Suprapubic skin (tissue), 4 donors: ENCODE results near the gene BANP. TPM values are rescaled to one million over a fixed set of nuclear protein-coding genes. Genes with fewer than 3 reads are reported as not detected.
"Not testable (repeated sequence)": the region's sequence is repeated elsewhere in the genome, so short reads cannot be mapped to it uniquely, and the experiment has no call there.

Experiments
- DNase-seq, 2 donors: peaks; one replicate each; pipeline ENCODE4 v3.0.0-alpha.2; 2019; ENCODE audit warnings: low spot score in 2 of 2
- H3K27ac ChIP-seq: fragments of 200-600 bp; sonication (generic); one replicate; pipeline ENCODE4 v1.5.1; 2019
- H3K27me3 ChIP-seq: fragments of 200-600 bp; sonication (generic); one replicate; pipeline ENCODE4 v1.5.1; 2019
- H3K36me3 ChIP-seq: fragments of 200-600 bp; sonication (generic); one replicate; pipeline ENCODE4 v1.5.1; 2019
- H3K4me1 ChIP-seq: fragments of 200-600 bp; sonication (generic); one replicate; pipeline ENCODE4 v1.5.1; 2019
- H3K4me3 ChIP-seq: fragments of 200-600 bp; sonication (generic); one replicate; pipeline ENCODE4 v1.5.1; 2019; ENCODE audit warnings: mild to moderate bottlenecking
- H3K9me3 ChIP-seq: fragments of 200-600 bp; sonication (generic); one replicate; pipeline ENCODE4 v1.5.1; 2019
- CTCF ChIP-seq, 2 donors: fragments of 200-600 bp in 1 of 2; fragments of 450-650 bp in 1 of 2; sonication (generic) in 1 of 2; IDR thresholded peaks; one replicate each; pipeline ENCODE4 v1.5.1; 2016 to 2019; ENCODE audit warnings: antibody characterized with exemption in 2 of 2, mild to moderate bottlenecking in 1 of 2, moderate library complexity in 1 of 2
- EP300 ChIP-seq: sonication (generic); formaldehyde crosslinking; IDR thresholded peaks from one replicate; pipeline ENCODE4 v1.6.1; 2017; ENCODE audit warnings: antibody characterized with exemption
- POLR2A ChIP-seq, 2 donors: fragments of 450-650 bp; IDR thresholded peaks; one replicate each; pipeline ENCODE4 v1.6.1; 2017; ENCODE audit warnings: antibody characterized with exemption in 2 of 2, mild to moderate bottlenecking in 2 of 2, moderate library complexity in 2 of 2
- POLR2AphosphoS5 ChIP-seq, 3 donors: sonication (generic); formaldehyde crosslinking; IDR thresholded peaks; one replicate each; pipeline ENCODE4 v1.6.1; 2017; ENCODE audit warnings: antibody characterized with exemption in 3 of 3
- WGBS: methylation state at CpG from one replicate; pipeline ENCODE4 v1.1.5; 2018; 5-methylcytosine and 5-hydroxymethylcytosine counted together
- total RNA-seq, 4 donors: library from RNA; depleted of rRNA; stranded (reverse); fragments of >200 nt; gene quantifications; one replicate each; pipeline ENCODE4 v1.1.0, GENCODE V29; 2016

Gene BANP
- total RNA-seq, 4 donors from 2014 or later, result 24.9 to 40.1 (median 26.5) TPM

DNA sequence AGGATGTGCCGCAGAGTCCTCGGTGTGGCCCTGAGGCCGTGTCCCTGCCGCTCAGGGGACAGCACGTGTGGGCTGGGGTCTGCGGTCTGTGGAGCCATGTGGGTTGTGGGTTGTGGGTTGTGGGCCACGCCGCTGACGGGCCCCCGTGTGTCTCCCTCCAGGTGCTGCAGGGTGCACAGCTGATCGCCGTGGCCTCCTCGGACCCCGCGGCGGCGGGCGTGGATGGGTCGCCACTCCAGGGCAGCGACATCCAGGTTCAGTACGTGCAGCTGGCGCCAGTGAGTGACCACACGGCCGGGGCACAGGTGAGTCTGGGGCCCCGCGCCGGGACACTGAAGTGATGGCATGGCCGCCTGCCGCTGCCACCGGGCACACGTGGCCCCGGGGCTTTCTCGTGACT lies 120.7 kb downstream of the BANP start:
- H3K4me1 ChIP-seq, result no peaks in the 10 kb centered on the region
- H3K4me3 ChIP-seq, result no peak overlapping the region
- H3K27me3 ChIP-seq, result no peaks in the 10 kb centered on the region
- H3K27ac ChIP-seq, result no peak overlapping the region
- WGBS, result 100% methylated on average over 6 of the region's 33 CpGs
- H3K9me3 ChIP-seq, result no peaks in the 10 kb centered on the region
- TF ChIP-seq POLR2AphosphoS5 (IDR thresholded peaks at IDR 0.05), result no peak
- no peak for TF ChIP-seq CTCF (IDR thresholded peaks at IDR 0.05)
- TF ChIP-seq POLR2A (IDR thresholded peaks at IDR 0.05), result no peak
- TF ChIP-seq EP300, result no peak
- peaks cover 59% of the 10 kb centered on the region for H3K36me3 ChIP-seq
- peak in 1 of 2 donors; percentile 52 for DNase-seq

DNA sequence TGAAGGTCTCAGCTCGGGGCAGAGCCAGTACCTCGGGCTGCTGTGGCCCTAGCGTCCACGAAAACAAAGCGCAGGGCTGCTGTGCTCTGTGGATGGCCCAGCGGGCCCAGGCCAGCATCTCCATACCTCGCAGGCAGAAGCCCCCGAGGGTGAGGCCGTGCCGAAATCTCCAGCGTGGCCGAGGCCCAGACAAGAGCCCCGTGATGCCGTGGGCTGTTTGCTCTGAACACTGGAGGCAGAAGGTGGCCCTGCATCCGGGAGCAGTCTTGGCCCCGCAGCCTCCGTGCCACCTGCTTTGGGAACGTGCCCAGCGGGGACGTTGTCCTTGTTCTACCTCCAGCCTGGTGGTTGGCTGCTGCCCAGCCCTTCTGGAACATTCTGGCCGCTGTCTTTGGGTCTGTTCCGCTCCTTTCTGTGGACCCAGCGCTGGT lies 121.4 kb downstream of the BANP start:
- H3K27me3 ChIP-seq, result no peaks in the 10 kb centered on the region
- DNase-seq, result peak in 1 of 2 donors; percentile 56
- H3K4me1 ChIP-seq, result no peaks in the 10 kb centered on the region
- TF ChIP-seq EP300, result no peak
- TF ChIP-seq POLR2A (IDR thresholded peaks at IDR 0.05), result no peak
- TF ChIP-seq CTCF (IDR thresholded peaks at IDR 0.05), result no peak
- TF ChIP-seq POLR2AphosphoS5 (IDR thresholded peaks at IDR 0.05), result no peak
- H3K27ac ChIP-seq, result no peak overlapping the region
- no peak overlapping the region for H3K4me3 ChIP-seq
- H3K9me3 ChIP-seq, result no peaks in the 10 kb centered on the region
- H3K36me3 ChIP-seq, result peaks cover 62% of the 10 kb centered on the region
- 84% methylated on average over 18 of the region's 23 CpGs for WGBS

DNA sequence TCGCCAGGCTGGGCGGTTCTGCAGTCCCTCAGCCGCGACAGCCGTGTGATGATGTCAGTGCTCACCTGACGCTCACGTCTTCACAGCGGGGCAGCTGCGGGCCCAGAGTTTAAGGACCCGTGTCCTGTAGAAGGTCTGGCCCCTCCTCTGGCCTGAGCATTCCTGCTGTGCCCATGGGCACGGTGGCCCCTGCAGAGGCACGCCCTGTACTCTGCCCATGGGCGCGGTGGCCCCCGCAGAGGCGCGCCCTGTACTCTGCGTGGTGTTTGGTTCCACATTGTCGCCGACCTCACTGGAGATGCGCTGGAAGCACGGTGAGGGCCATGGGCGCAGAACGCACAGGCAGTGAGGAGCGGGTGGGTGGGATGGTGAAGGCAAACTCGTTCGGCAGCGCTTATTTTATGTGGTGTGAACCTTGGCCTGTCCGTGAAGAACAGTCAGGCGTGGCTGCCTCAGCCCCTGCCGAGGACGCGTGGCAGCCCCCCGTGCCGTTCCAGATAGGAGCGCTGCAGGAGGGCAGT lies 122.0 kb downstream of the BANP start:
- no peaks in the 10 kb centered on the region for H3K4me1 ChIP-seq
- H3K27ac ChIP-seq, result no peak overlapping the region
- H3K4me3 ChIP-seq, result no peak overlapping the region
- H3K9me3 ChIP-seq, result no peaks in the 10 kb centered on the region
- H3K27me3 ChIP-seq, result no peaks in the 10 kb centered on the region
- 100% methylated on average over 5 of the region's 36 CpGs for WGBS
- peaks cover 65% of the 10 kb centered on the region for H3K36me3 ChIP-seq
- DNase-seq, result peak in 1 of 2 donors; percentile 49
- TF ChIP-seq POLR2AphosphoS5 (IDR thresholded peaks at IDR 0.05) (no peak), POLR2A (IDR thresholded peaks at IDR 0.05) (no peak), EP300 (no peak), CTCF (IDR thresholded peaks at IDR 0.05) (no peak)

DNA sequence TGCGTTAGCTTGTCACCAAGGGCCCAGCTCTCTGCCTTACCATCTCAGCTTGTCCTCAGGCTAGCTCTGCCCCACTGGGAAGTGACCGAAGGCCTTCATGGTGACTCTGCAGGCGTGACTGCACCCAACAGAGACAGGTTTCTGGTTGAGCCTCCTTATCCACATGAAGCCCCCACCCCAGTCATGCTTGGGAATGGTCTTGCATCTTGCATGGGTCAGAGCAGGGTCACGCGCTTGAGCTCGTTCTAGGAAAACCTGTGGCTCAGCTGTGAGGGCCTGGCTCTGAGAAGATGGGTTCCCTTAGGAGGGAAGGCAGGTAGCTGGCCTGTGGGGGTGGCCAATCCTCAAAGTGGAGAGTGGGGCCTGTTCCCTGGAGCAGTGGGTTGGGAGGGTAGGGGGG lies 122.8 kb downstream of the BANP start:
- no peaks in the 10 kb centered on the region for H3K4me1 ChIP-seq
- no peak overlapping the region for H3K4me3 ChIP-seq
- H3K27me3 ChIP-seq, result no peaks in the 10 kb centered on the region
- TF ChIP-seq EP300 (no peak), CTCF (IDR thresholded peaks at IDR 0.05) (no peak), POLR2AphosphoS5 (IDR thresholded peaks at IDR 0.05) (no peak), POLR2A (IDR thresholded peaks at IDR 0.05) (no peak)
- peak in 1 of 2 donors; percentile 31 for DNase-seq
- H3K9me3 ChIP-seq, result no peaks in the 10 kb centered on the region
- no peak overlapping the region for H3K27ac ChIP-seq
- 94% methylated on average over 5 of the region's 6 CpGs for WGBS
- H3K36me3 ChIP-seq, result peaks cover 65% of the 10 kb centered on the region

DNA sequence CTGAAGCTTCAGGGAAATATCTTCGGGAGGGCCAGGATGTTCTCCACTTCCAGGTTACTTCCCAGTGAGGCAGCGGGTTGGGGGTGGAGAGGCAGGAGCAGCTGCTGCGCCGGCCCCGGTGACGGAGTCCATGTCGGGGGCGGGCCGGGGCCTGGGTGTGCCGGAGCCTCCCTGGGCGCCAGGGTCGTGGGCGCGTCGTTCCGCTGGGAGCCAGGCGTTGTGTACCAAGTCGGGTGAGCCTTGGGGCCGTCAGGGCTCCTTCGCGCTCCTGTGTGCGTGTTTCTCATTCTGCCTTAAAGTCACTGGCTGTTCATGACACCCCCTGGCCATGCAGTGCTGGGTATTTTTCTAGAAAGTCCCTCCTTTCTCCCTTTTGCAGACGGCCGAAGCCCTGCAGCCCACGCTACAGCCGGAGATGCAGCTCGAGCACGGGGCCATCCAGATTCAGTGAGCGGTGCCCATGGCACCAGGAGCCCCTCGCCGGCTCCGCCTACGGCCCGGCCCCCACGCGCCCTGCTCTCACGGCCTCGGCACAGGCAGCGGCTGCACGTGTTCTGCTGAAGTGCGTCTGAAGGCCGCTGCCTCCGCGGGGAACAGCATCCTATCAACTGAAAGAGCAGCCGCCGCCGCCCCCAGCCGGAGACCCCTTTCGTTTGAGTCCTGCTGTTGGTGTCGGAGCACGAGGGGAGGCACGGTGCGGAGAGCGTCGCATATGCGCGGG lies 125.1 kb downstream of the BANP start:
- H3K4me3 ChIP-seq, result no peak overlapping the region
- DNase-seq, result peak in 1 of 2 donors; percentile 53
- no peak overlapping the region for H3K27ac ChIP-seq
- H3K4me1 ChIP-seq, result no peaks in the 10 kb centered on the region
- TF ChIP-seq POLR2AphosphoS5 (IDR thresholded peaks at IDR 0.05), result no peak
- no peak for TF ChIP-seq EP300
- no peak for TF ChIP-seq POLR2A (IDR thresholded peaks at IDR 0.05)
- no peak for TF ChIP-seq CTCF (IDR thresholded peaks at IDR 0.05)
- no peaks in the 10 kb centered on the region for H3K9me3 ChIP-seq
- H3K27me3 ChIP-seq, result no peaks in the 10 kb centered on the region
- peaks cover 43% of the 10 kb centered on the region for H3K36me3 ChIP-seq
- 93% methylated on average over 57 of the region's 57 CpGs for WGBS

DNA sequence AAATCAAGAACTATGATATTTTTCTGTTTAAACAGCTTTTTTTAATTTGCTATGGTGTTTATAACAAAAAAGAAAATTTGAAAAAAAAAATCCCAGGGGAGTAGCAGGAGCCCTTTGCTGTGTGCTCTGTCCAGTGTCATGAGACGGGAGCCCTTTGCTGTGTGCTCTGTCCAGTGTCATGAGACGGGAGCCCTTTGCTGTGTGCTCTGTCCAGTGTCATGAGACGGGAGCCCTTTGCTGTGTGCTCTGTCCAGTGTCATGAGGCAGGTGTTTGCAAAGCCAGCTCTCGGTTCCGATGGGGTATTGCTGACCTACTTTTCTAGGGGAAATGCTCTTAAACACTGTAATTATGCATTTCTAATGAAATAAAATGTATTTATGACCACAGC lies 125.7 kb downstream of the BANP start:
- not testable (repeated sequence) for DNase-seq, H3K9me3 ChIP-seq, H3K4me3 ChIP-seq, H3K27me3 ChIP-seq, H3K4me1 ChIP-seq, H3K27ac ChIP-seq
- H3K36me3 ChIP-seq, result peaks cover 39% of the 10 kb centered on the region
- 94% methylated on average over 5 of the region's 5 CpGs for WGBS
